Measurements from ENCODE around the gene SPAG6. TPM values are rescaled to one million over a fixed set of nuclear protein-coding genes. Genes with fewer than 3 reads are reported as not detected.

The SPAG6 gene
- total and polyA plus RNA-seq, 2 of the 8 experiments (the other 6 are each of a cell fraction or from before 2014, with no cell fraction given), result 0.14 TPM; not detected in 1

- TF ChIP-seq SIN3A (conservative IDR thresholded peaks at IDR 0.05 in 1 of 2, IDR thresholded peaks at IDR 0.05 in 1 of 2; ENCODE audit: low read depth in 1 of 2, low read length in 2 of 2) (peak; percentile 75 to 84; a peak in 3 of 4 replicates), ASH2L (IDR thresholded peaks at IDR 0.05; ENCODE audit: low read length) (peak; percentile 69), BACH1 (IDR thresholded peaks at IDR 0.05; ENCODE audit: low read length) (peak; percentile 50; the same call in 1 of the 2 replicates), POU5F1 (IDR thresholded peaks at IDR 0.05; ENCODE audit: low read depth, low read length) (no peak), SIRT6 (IDR thresholded peaks at IDR 0.05; ENCODE audit: low read length) (no peak), CHD7 (IDR thresholded peaks at IDR 0.05; ENCODE audit: insufficient replicate concordance, low read length) (no peak)
Measured at GRCh38 chr10:22321156-22321923, 24.0 kb upstream of the SPAG6 start (continued).

All from H1 (cell line).